Measurements from ENCODE around the gene ADAMTS12. TPM values are rescaled to one million over a fixed set of nuclear protein-coding genes. Genes with fewer than 3 reads are reported as not detected.
"Not testable (repeated sequence)": the region's sequence is repeated elsewhere in the genome, so short reads cannot be mapped to it uniquely, and the experiment has no call there.

Gene ADAMTS12
- total RNA-seq, 1 donor from 2014 or later, result 26.8 TPM

DNA sequence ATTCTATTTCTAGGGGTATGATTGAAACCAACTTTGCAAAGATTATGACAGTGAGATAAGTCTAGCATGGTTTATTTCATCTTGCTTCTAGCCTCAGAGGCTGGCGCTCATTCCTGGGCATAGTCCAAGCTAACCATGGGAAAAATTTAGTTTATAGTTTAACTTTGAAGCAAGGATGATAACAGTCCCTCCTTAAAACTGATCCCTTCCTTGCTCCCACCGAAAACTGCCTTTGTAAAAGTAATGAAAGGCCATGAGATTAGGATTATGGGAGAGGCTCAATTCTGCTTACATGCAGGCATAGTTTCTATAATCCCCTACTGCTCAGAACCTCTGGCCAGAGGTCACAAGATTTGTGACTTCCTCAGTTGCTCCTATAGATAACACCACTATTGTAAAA is 375.4 kb downstream of the ADAMTS12 start:
- DNase-seq, result no peak

DNA sequence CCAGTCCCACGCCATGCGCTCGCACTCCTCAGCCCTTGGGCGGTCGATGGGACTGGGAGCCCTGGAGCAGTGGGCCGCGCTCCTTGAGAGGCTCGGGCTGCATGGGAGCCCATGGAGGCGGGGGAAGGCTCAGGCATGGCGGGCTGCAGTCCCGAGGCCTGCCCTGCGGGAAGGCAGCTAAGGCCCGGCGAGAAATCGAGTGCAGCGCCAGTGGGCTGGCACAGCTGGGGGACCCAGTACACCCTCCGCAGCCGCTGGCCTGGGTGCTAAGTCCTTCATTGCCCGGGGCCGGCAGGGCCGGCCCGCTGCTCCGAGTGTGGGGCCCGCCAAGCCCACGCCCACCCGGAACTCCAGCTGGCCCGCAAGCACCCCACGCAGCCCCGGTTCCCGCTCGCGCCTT is 376.4 kb downstream of the ADAMTS12 start:
- not testable (repeated sequence) for DNase-seq

DNA sequence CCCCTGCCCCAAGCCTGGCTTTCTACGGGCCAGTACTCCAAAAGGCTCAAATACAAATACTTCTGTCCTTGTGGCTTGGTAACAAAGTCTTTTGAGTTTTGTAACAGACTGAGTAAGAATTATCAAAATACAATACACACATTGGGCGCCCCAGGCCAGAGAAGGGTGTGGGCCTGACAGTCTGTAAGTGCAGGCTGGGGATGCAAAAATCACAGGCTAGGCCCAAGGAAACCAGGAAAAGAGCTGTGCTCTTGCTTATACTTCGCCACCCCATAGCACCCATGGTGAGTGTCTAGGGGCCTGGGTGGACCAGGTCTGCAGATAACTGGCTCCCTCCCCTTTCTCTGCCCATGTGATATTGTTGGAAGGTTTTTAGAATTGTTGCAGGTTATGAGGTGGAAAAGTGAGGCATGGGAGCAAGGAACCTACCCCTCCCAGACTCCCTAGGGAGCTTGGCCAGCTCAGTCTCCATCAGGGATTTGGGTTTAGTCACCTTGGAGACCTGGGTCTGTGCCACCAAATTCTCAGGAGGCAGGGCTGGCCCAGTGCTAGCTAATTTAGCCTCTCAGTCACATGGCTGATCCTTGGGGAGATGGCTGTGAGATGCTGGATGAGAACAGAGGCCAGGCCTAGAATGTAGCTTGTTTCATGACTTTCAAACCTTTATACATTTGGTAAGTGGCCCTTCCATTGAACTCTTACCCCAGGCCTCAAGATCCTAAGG is 378.2 kb downstream of the ADAMTS12 start:
- DNase-seq, result no peak

DNA sequence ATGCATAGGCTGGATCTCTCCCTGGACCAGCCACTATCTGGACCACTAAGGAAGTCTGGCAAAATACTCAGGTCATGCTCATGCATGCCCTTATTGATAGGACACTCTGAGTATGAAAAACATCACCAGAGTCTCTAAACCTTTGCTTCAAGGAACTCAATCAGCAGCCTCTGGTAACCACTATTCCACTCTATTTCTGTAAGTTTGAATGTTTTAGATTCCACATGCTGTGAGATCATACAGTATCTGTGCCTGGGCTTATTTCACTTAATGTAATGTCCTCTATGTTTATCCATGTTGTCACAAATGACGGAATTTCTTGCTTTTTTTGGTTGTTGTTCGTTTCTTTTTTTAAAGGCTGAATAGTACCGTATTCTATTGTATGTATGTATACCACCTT is 382.8 kb downstream of the ADAMTS12 start:
- no peak for DNase-seq

DNA sequence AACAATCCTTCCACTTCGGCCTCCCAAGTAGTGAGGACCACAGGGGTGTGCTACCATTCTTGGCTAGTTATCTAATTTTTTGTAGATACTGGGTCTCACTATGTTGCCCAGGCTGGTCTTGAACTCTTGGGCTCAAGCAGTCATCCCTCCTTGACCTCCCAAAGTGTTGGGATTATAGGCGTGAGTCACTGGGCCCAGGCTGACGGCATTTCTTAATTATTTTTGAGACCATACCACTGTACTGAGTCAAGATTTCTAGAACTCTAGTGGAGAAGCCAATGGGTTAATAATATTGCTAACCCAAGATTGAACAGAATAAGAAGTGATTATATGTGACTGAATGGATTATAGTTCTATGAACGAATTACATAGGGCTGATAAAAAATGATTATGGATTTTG is 384.4 kb downstream of the ADAMTS12 start:
- DNase-seq, result no peak

DNA sequence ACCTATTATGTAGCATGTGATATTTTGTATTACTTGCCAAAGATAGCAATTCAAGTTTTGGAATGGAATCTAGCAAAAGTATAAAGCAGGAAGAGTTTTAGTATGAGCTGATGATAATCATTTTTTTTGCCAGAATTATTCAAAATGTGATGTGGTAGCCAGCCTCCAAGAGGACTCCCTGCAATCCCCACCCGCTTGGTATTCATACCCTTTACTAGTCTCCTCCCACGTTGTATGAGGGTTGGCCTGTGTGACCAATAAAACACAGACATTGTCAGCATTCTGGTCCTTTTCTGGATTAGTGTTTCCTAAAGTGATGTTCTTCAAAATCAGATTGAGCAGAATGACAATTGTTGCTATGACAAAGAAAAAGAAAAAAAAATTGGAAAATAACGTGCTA is 387.2 kb downstream of the ADAMTS12 start:
- DNase-seq, result no peak

DNA sequence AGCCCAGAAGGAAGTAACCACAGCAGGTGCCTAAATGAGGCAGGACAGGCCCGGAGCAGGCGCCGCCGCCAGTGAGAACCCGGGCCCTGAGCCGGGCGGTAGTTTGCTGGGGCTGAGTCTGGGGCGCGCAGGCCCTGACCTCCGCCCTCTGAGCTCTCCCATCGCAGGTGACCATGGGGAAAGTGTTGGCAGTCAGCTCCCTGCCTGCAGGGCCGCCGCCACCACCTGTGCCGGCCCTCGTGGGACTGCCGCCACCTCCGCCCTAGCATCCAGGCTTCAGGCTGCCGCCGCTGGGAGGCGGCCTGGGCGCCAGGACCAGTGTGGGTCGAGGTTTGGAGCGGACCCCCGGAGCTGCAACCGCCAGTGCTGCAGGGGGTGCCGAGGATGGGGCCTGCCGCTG is 389.9 kb downstream of the ADAMTS12 start:
- no peak for DNase-seq

DNA sequence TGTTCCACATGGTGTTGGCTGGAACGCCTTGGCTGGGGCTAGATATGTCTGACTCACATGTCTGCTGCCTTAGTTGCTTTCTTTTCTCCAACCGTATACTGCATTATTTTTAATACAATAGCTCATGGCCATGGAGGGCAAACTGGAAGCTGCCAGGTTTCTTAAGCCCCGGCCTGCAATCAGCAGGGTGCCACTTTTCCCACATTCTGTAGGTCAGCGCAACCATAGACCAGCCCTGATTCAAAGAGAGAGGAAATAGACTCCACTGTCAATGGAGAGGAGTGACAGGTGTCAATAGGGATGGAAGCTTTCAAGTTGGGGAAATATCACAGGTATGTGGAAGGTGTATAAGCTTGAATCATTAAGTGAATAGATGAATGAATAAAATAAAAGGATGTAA is 390.5 kb downstream of the ADAMTS12 start:
- no peak for DNase-seq

DNA sequence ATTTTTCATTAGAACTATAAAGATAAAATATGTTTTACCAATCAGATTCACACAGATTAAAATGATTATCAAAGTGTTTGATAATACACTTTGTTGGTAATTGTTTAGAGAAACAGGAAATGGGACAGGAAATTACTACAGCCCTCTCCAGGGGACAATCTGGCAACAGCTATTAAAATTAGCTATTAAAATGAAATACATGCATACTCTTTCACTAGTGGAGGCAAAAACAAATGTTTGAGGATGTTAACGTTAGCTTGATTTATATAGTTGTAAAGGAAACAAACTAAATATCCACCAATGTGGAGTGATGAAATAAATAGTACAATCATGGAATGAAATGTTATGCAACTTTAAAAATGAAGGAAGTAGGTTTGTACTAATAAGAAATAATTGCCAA is 397.3 kb downstream of the ADAMTS12 start:
- DNase-seq, result peak; percentile 43

DNA sequence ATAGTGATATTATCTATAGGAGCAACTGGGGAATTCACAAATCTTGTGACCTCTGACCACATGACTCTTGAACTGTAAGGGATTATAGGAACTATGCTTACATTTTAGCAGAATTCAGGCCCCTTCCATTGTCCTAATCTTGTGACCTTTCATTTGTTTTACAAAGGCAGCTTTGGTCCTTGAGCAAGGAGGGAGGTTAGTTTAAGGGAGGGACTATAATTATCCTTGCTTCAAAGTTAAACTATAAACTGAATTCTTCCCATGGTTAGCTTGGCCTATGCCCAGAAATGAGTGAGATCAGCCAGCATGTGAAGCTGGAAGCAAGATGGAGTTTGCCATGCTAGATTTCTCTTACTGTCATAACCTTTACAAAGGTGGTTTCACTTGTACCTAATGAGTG is 399.8 kb downstream of the ADAMTS12 start:
- no peak for DNase-seq

DNA sequence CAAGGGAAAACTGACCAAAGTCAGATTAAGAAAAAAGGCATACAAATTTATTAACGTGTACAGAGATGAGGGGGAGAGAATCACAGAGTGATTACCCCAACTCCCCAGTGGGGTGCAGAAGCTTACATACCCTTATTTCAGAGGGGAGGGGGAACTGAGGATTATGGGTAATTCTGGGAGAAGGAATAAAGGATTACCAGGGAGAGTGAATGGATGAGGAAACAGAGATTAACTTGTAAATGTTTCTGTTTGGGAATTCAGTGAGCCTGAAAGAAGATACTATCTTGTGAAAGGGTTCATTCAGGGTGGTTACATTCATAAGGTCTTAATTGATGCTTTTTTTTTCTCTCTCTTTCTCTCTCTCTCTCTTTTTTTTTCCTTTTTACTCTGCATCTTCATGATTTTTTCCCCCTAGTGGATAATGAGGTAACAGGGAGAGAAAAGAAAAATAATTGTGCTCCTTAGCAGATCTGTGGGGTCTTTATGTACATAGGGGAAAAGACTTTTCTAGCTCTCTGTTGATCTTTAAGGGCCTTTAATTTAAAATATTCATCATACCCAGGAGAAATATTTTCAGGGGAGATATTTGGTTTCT is 401.6 kb downstream of the ADAMTS12 start:
- no peak for DNase-seq

DNA sequence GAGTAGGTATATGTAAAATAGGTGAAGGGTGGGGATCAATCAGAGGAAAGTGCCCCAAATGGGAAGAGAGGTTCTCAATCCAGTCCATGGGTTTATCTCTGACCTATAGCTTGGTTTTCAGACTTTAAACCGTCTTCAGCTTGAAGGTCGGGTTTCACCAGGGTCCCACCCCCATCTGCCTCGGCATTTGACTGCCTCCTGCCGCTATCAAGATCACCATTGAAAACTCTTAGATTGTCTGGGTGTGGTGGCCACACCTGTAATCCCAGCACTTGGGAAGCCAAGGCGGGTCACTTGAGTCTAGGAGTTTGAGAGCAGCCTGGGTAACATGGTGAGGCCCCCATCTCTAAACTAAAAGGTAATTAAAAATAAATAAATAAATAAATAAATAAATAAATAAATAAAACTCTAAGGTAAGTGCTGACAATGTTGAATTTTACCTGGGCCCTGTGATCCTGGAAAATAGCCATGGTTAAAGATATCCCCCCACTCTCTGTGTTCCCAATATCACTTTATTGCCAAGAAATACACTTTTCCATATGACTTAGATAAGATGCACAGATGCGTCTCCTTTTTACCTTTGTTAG is 402.2 kb downstream of the ADAMTS12 start:
- DNase-seq, result no peak

DNA sequence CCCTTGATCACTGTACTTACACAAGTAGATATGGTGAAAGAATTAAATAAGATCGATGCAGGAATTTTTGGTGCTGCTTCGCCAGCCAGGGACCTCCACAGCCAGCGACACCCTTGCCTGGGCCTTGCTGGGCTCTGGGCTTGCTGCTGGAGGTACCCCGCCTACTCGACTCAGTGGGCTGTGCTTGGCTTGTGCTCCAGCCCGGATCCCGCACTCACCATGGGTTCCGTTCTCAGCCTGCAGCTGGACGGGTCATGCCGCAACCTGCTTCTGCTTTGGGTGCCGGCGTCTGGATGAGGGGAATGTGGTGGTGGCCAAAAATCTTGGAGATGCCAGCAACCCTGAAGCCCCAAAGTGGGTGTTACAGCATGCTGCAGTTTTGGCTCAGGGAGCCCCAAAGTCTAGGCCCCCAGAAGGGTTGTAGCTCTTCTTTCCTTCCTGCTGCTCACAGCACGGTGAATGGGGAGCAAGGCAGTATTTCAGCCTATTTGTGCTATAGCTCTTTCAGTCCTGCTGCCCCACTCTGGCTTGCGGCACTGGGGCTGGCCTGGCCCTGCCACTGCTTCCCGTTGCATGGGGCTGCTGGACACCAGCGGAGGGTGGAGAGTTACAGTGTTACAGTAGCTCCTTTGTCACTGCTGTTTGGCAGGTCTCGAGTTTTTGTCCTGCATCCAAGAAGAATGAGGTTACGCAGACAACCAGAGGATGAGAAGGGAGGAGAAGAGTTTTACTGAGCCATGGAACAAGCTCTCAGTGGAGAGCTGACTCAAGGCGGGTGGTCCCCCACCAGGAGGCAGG is 403.0 kb downstream of the ADAMTS12 start:
- no peak for DNase-seq

DNA sequence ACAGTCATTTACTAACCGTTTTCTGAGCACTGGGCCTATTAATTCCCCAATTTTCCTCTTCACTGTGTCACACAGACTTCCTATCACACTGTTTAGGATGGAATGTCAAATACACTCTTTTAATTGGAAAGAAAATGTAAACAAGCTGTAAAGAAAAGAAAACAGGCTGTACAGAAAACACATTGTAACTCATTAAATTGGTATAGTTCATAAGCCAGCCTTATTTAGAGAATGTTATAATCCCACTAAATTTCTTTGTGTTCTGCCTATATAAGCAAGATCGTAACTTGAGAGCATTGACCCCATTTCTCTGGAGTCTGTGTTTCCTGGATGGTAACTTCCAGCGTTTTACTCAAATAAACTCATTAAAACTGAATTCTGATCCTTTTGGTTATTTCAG is 404.6 kb downstream of the ADAMTS12 start:
- no peak for DNase-seq

DNA sequence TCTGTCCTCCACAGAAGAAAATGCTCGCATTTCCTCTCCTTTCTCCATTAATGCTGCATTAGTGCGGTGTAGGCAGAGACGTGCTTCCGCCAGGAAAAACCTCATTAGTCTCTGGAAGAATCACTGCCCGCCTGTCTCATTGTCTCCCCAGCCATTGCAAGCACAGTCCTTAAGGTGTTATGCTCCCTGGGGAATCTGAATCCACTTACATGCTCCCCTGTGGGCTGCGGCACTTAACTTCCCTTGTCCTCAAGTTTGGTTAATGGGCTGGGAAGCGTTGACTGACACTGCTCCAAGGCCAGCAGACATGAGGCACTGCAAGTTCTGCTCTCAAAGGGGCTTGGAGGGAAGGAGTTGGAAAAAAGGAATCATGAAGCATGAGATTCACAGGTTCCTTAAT is 409.5 kb downstream of the ADAMTS12 start:
- DNase-seq, result no peak

DNA sequence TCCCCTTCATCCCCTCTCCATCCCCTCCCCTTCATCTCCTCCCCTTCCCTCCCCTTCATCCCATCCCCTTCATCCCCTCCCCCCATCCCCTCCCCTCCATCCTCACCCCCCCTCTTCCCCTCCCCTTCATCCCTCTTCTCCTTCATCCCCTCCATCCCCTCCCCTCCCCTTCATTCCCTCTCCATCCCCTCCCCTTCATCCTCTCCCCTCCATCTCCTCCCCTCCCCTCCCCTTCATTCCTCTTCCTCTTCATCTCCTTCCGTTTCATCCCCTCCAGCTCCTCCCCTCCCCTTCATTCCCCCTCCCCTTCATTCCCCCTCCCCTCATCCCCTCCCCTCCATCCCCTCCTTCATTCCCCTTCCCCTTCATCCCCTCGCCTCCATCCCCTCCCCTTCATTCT is 410.9 kb downstream of the ADAMTS12 start:
- DNase-seq, result no peak

DNA sequence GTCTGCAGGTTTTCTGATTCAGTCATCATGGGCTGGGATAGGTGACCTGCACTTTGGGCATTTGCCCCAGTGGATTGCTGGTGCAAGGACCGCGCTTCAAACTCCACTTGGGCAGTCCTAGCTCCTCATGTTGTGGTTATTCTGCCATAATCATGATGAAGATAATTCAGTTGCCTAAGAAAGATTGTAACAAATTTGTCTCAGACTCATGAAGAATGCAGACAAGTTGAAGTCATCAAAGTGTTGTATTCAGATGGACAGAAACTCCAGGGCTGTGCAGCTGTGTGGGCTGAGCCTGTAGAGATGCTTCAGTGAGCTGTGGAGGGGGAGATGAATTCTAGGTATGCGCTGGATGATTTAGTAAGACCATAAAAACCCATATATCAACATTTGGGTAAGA is 412.5 kb downstream of the ADAMTS12 start:
- no peak for DNase-seq

DNA sequence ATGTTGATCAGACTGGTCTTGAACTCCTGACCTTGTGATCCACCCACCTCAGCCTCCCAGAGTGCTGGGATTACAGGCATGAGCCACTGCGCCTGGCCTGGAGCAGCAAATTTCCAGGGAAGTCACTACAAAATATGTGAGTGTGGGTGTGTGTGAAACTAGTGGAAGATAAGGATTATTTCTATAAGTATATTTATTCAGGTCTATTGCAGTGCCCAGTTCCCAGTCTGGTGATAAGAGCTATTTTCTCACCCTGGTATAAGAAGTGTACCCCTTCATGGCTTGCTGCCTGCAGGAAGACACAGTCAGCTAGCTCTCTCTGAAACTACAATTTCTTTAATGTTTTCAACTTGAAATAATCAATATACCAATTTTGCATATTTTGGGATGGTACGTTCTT is 414.0 kb downstream of the ADAMTS12 start:
- no peak for DNase-seq

DNA sequence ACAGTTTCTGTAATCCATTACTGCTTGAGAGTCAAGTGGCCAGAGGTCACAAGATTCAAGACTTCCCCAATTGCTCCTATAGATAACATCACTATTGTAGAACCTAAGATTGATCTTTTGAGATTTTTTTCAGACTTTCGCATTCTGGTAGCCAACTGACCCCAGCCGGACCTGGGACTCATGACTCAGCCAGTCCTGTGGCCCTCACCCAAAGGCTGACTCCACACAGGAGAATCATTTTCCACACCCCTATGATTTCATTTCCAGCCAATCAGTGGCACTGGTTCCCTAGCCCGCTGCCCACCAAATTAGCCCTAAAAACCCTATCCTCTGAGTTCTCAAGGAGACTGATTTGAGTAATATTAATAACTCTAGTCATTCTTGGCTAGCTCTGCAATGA is 414.8 kb downstream of the ADAMTS12 start:
- no peak for DNase-seq

DNA sequence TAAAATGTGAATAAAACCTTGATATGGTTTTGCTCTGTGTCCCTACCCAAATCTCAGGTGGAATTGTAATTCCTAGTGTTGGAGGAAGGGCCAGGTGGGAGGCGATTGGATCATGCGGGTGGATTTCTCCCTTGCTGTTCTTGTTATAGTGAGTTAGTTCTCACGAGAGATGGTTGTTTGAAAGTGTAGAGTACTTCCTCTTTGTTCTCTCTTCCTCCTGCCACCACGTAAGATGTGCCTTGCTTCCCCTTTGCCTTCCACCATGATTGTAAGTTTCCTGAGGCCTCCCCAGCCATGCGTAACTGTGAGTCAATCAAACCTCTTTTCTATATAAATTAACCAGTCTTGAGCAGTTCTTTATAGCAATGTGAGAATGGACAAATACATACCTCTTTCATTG is 416.1 kb downstream of the ADAMTS12 start:
- DNase-seq, result no peak

DNA sequence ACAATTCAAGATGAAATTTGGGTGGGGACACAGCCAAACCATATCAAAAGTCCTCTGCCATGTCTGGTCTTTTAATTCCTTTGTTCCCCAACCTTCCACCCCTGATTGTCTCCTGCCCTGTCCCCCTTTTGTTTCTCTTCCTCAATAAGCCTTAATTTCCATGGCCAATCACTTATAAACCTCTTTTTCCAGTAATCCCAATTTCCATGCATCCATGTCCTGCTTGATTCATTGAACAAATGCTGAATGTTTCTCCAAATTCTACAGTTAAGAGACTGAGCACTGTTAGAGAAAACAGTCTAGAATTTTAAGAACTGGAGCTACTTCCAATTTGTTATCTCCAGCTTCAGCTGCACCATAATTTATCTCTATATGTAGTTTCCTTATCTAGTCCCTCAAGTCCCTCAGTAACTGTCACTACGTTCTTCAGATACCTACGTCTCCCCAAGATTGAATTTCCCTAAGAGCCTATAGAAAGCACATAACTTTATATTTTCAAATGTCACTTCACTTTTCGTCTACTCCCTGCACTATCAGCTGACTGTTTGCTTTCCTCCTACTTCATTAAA is 416.8 kb downstream of the ADAMTS12 start:
- no peak for DNase-seq

DNA sequence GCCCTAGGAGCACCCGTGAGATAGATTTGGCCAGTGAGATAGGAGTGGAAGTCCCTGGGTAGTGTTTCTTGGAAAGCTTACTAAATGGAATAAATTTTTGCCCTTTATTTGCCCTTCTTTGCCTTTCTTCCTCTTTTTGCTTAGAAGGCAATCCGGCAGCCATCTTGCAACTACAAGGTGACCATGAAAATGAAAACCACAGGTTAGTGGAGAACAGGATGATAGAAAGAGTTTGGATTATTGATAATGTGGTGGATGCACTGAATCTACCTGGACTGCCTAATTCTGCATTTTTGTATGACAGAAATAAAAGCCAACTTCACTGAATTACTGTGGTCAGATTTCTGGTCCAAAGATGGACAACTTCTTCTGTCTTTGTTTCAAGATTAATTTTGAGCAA is 417.8 kb downstream of the ADAMTS12 start:
- no peak for DNase-seq
